Esophagus muscularis mucosa (tissue), 4 donors: Measurements from ENCODE around the gene FOXC2.

Experiments used
- CTCF ChIP-seq, 3 experiments: fragments of 200-600 bp in 2 of 3; fragments of 450-650 bp in 1 of 3; sonication (generic) in 2 of 3; IDR thresholded peaks; one replicate each; pipeline ENCODE4 v1.5.1; 2017 to 2019; ENCODE audit warnings: antibody characterized with exemption in 3 of 3, mild to moderate bottlenecking in 2 of 3, moderate library complexity in 1 of 3
- EP300 ChIP-seq: sonication (generic); formaldehyde crosslinking; IDR thresholded peaks from one replicate; pipeline ENCODE4 v1.6.1; 2017; ENCODE audit warnings: antibody characterized with exemption
- POLR2A ChIP-seq: fragments of 450-650 bp; IDR thresholded peaks from one replicate; pipeline ENCODE4 v1.6.1; 2017; ENCODE audit warnings: antibody characterized with exemption, moderate library complexity, mild to moderate bottlenecking, low read depth
- POLR2AphosphoS5 ChIP-seq, 2 donors: sonication (generic); formaldehyde crosslinking; IDR thresholded peaks; one replicate each; pipeline ENCODE4 v1.6.1; 2017; ENCODE audit warnings: antibody characterized with exemption in 2 of 2

GRCh38 chr16:86601356-86601755 is 34.7 kb downstream of the FOXC2 start:
- TF ChIP-seq CTCF (IDR thresholded peaks at IDR 0.05) (no peak), POLR2A (no peak), POLR2AphosphoS5 (IDR thresholded peaks at IDR 0.05) (no peak), EP300 (no peak)
